GM12891 (cell line): Measurements from ENCODE around the gene TBC1D12.
"Not testable (repeated sequence)": the region's sequence is repeated elsewhere in the genome, so short reads cannot be mapped to it uniquely, and the experiment has no call there.

ENCODE experiments used
- DNase-seq: peaks from one replicate; pipeline ENCODE4 v3.0.0; 2011; ENCODE audit warnings: low spot score; ENCODE audit not compliant: insufficient read length
- FAIRE-seq: peaks from 2 replicates; lab custom pipeline; 2011; peaks lifted over from hg19 to GRCh38; lab: Jason Lieb, UNC
- PAX5 ChIP-seq: IDR thresholded peaks from 2 replicates; pipeline ENCODE4 v1.6.1; 2011; ENCODE audit warnings: low read length, moderate library complexity, mild to moderate bottlenecking; ENCODE audit not compliant: insufficient read depth, severe bottlenecking
- POLR2A ChIP-seq: IDR thresholded peaks from 2 replicates; pipeline ENCODE4 v1.6.1; 2011; ENCODE audit warnings: low read depth, low read length, control low read depth
- POLR2AphosphoS5 ChIP-seq: IDR thresholded peaks from 2 replicates; pipeline ENCODE4 v1.6.1; 2011; ENCODE audit warnings: low read depth, low read length, control low read depth
- POU2F2 ChIP-seq: IDR thresholded peaks from 2 replicates; pipeline ENCODE4 v1.6.1; 2011; ENCODE audit warnings: low read depth, mild to moderate bottlenecking, control low read depth, low read length, moderate library complexity
- SPI1 ChIP-seq: IDR thresholded peaks from 2 replicates; pipeline ENCODE4 v1.6.1; 2011; ENCODE audit warnings: low read depth, low read length, control low read depth
- TAF1 ChIP-seq: IDR thresholded peaks from 2 replicates; pipeline ENCODE4 v1.6.1; 2011; ENCODE audit warnings: low read depth, low read length, control low read depth

TBC1D12 gene

DNA sequence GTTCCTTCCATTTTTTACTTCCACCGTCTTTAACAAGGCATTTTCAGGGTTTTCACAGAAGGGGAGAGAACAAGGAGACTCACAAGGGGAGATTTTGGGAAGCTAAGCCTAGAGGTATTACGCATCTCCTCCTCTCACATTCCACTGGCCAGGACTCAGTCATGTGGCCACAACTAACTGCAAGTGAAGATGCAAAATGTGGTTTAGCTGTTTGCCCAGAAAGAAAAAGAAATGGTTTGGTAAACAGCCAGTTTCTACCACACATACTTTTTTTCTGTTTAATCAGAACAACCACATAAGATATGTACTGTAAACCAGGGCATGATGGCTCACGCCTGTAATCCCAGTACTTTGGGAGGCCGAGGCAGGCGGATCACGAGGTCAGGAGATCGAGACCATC is 121.8 kb downstream of the TBC1D12 start:
- TF ChIP-seq TAF1: no peak
- TF ChIP-seq POU2F2: no peak
- TF ChIP-seq PAX5: no peak
- TF ChIP-seq SPI1: no peak
- no peak for TF ChIP-seq POLR2AphosphoS5
- TF ChIP-seq POLR2A: no peak
- FAIRE-seq: no peak
- DNase-seq: no peak

DNA sequence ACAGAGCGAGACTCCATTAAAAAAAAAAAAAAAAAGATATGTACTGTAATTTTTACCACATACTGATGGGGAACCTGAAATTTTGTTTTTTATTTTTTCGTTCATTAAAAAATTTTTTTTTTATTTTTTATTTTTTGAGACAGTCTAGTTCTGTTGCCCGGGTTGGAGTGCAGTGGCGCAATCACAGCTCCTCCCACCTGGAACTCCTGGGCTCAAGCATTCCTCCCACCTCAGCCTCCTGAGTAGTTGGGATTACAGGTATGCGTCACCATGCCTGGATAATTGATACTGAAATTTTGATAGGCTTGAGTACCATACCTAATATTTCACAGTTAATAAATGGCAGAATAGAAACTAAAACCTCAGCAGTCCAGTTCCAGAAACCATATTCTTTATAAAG is 122.4 kb downstream of the TBC1D12 start:
- FAIRE-seq: no peak
- TF ChIP-seq POU2F2 (no peak), TAF1 (no peak), POLR2A (no peak), POLR2AphosphoS5 (no peak), SPI1 (no peak), PAX5 (no peak)

DNA sequence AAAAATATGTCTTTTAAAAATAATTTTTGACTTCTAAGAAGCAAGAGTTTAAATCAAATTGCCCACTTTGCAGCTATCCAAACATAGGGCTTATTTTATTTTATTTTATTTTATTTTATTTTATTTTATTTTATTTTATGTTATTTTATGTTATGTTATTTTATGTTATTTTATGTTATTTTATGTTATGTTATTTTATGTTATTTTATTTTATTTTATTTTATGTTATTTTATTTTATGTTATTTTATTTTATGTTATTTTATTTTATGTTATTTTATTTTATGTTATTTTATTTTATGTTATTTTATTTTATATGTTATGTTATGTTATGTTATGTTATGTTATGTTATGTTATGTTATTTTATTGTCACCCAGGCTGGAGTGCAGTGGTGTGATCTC is 129.2 kb downstream of the TBC1D12 start:
- FAIRE-seq, DNase-seq: not testable (repeated sequence)

More for the DNA sequence above, 122.4 kb downstream of the TBC1D12 start:
- no peak for DNase-seq

DNA sequence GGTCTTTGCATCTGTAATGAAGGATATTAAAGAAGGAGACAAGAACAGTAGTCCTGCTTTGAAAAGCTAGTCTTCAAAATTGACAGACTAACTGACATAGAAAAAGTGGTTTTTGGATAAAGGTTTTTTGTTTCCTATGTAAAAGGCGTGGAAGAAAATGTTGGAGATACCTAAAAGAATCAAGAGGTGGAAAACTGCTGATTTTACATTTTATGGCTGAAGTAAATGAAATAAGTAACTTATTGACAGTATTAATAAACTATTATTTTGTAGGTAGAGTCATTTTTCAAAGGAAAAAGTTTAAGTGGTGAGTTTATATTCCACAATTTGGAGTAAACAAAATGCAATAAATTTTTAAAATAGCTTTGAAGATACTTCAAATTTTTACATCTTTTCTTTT is 130.7 kb downstream of the TBC1D12 start:
- TF ChIP-seq PAX5: no peak
- TF ChIP-seq TAF1: no peak
- no peak for TF ChIP-seq POU2F2
- no peak for TF ChIP-seq POLR2A
- no peak for TF ChIP-seq POLR2AphosphoS5
- TF ChIP-seq SPI1: no peak
- DNase-seq (no peak), FAIRE-seq (no peak)

DNA sequence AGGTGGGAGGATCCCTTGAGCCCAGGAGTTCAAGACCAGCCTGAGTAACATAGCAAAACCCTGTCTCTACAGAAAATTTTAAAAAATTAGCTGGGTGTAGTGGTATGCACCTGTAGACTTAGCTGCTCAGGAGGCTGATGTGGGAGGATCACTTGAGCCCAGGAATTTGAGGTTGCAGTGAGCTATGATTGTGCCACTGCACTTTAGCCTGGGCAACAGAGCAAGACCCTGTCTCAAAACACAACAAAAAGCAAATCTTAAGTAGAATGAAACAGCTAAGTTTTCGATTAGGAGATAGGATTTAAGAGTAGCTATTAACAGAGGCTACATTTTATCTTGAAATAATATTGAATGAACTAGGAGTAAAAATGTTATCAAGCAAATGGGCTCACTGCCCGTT is 139.9 kb downstream of the TBC1D12 start:
- DNase-seq, FAIRE-seq: not testable (repeated sequence)

DNA sequence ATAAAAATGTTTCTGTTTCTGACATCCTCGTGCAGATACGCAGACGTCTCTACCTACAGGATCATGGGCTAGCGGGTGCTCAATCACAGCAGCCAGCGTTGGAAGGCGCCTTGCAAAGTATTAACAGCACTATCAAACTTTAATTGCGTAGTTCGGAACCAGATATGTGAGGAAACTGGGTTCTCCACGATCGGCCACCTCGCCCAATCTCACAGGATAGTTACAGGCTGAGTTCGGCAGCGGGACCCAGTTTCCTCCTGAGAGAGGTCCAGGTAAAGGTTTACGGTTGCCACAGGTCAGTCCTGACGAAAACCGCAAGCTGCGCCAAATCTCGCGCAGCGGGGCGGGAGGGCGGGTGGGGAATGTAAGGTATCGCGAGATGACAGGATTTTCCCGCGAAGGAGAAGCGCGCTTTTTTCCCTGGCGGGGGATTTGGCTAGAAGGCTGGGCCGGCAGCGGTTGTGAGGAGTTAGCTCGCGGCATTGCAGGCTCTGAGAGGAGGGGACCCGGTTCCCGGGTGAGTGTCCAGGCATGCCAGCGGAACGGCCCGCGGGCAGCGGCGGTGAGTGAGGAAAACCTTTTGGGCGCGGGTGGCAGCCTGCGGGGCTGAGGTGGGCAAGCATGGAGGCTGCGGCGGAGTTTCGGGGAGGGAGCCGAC is 143.2 kb downstream of the TBC1D12 start, which contains the start of gene HELLS:
Gene HELLS, plus strand, starts transcription at position 398 of the 658 bp plus-strand sequence. Its CDS starts 134 bp downstream, at position 532.
- TF ChIP-seq PAX5 (no peak), SPI1 (no peak), POLR2AphosphoS5 (peak; percentile 81), TAF1 (peak; percentile 79), POU2F2 (no peak), POLR2A (peak; percentile 71)
- peak; percentile 80 for FAIRE-seq
- DNase-seq: peak; percentile 69

DNA sequence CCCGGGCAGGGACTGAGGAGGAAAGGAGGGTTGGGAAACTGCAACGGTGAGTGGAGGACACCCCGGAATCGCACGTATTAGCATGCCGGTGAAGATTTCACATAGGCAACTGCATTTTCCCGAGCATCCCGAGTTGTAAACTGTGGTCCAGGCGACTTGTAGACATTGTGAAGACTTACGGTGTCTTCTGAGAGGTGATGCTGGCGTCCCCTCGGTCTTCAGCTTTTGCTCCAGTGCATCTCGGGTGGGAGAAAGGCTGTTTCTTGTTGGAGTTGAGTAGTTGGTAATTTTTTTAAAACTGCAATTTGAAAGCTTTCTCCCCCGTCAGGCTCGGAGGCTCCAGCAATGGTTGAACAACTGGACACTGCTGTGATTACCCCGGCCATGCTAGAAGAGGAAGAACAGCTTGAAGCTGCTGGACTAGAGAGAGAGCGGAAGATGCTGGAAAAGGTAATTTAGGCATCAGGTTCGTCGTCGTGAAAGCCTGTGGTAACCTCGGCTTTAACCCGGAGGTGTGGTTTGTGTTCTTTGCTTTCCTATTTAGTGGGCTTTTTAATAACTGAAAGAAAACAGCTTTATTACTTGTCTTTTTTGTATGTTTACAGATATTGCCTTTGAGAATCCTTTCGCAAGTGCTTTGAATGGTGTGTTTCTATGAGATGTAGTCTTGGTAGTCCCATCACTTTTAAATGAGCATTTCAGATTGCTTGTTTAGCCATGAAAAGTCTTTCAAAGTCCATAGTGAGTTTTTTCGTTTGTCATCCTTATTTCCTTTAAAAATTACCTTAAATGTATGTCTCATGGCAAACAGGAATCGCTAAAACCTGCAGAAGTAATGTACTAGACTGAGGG is 143.9 kb downstream of the TBC1D12 start:
- TF ChIP-seq POLR2A: 0 out of 2 replicates have a peak, but pooled peaks have one; percentile 21
- no peak for TF ChIP-seq PAX5
- TF ChIP-seq TAF1: no peak
- 0 out of 2 replicates have a peak, but pooled peaks have one; percentile 2 for TF ChIP-seq POU2F2
- TF ChIP-seq POLR2AphosphoS5: peak; percentile 4; the same call in 1 of the 2 replicates
- no peak for TF ChIP-seq SPI1
- DNase-seq (no peak), FAIRE-seq (peak; percentile 83)

DNA sequence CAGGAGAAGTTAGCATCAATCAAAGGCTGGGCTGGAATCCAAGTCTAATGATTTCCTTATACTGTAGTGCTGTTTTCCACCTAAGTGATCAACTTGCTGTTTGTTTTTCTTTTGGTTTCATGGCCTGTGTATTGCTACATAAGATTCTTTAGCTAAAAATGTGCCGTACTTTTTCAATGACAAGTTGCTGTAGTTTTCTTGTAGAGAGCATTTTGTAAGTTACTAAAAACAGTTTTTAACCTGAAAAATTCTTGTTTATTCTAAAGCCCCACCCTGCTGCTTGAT is 144.5 kb downstream of the TBC1D12 start:
- no peak for TF ChIP-seq PAX5
- FAIRE-seq (no peak), DNase-seq (no peak)

DNA sequence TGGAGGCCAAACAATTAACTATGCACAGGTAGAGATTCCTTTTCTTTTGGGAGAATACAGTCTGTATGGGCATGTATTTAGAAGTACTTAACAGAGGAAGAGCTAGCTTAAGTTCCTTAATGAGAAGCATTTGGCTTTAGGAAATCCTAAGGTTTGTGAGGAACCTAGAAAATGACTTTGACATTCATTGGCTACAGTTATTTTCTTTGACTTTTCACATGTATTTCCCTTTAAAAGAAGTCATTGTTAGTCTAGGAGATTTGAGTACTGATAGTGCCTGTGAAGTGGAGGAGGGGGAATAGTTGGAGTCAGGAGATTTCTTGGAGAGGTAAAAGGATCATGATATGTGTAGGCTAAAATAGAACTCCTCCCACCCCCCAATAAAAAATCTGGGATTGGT is 146.9 kb downstream of the TBC1D12 start:
- DNase-seq (no peak), FAIRE-seq (no peak)
- TF ChIP-seq SPI1 (no peak), POLR2A (no peak), POU2F2 (no peak), PAX5 (no peak)

DNA sequence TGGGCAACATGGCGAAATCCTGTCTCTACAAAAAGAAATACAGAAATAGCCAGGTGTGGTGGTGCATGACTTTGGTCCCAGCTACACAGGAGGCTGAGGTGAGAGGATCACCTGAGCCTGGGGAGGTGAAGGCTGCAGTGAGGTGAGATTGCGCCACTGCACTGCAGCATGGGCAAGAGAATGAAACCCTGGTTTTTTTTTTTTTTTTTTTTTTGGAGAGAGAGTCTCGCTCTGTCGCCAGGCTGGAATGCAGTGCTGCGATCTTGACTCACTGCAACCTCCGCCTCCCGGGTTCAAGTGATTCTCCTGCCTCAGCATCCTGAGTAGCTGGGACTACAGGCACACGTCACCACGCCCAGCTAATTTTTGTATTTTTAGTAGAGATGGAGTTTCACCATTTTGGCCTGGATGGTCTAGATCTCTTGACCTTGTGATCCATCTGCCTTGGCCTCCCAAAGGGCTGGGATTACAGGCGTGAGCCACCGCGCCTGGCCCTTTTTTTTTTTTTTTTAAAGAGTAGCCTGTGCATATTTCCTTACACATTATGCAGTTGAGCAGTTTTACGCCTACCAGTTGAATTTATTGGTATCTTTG is 165.5 kb downstream of the TBC1D12 start:
- FAIRE-seq, DNase-seq: not testable (repeated sequence)
